Glutamatergic neuron (in vitro differentiated cells): ENCODE measurements around the gene CCDC92. TPM values are rescaled to one million over a fixed set of nuclear protein-coding genes. Genes with fewer than 3 reads are reported as not detected.

Experiments used
- DNase-seq: peaks from one replicate; pipeline ENCODE4 v3.0.0; 2022
- H3K27ac Mint-ChIP-seq: one replicate; pipeline ENCODE4 v1.8.0; 2020; ENCODE audit warnings: mild to moderate bottlenecking, mixed read lengths, inconsistent platforms; ENCODE audit not compliant: unreplicated experiment
- H3K27me3 Mint-ChIP-seq: one replicate; pipeline ENCODE4 v1.8.0; 2020; ENCODE audit warnings: mild to moderate bottlenecking, moderate library complexity, mixed read lengths, inconsistent platforms; ENCODE audit not compliant: unreplicated experiment
- H3K36me3 Mint-ChIP-seq: one replicate; pipeline ENCODE4 v1.8.0; 2020; ENCODE audit warnings: mild to moderate bottlenecking, mixed read lengths, inconsistent platforms; ENCODE audit not compliant: unreplicated experiment
- H3K4me1 Mint-ChIP-seq: one replicate; pipeline ENCODE4 v1.8.0; 2020; ENCODE audit warnings: mild to moderate bottlenecking, low read depth, mixed read lengths, inconsistent platforms; ENCODE audit not compliant: unreplicated experiment
- H3K4me3 Mint-ChIP-seq: one replicate; pipeline ENCODE4 v1.8.0; 2020; ENCODE audit warnings: mild to moderate bottlenecking, mixed read lengths, inconsistent platforms; ENCODE audit not compliant: unreplicated experiment
- H3K9me3 Mint-ChIP-seq: one replicate; pipeline ENCODE4 v1.8.0; 2020; ENCODE audit warnings: mild to moderate bottlenecking, moderate library complexity, mixed read lengths, inconsistent platforms; ENCODE audit not compliant: unreplicated experiment
- CTCF ChIP-seq: fragments of 200-600 bp; sonication (generic); IDR thresholded peaks from one replicate; pipeline ENCODE4 v1.5.0; 2021; ENCODE audit not compliant: partially characterized antibody, unreplicated experiment
- total RNA-seq: library from RNA; stranded (reverse); fragmentation: NEBNext Ultra II Directional; extraction: Animal tissue kit (Norgen Biotek cat#: 25700); gene quantifications from one replicate; pipeline ENCODE4 v1.2.1, GENCODE V29; 2021; ENCODE audit not compliant: unreplicated experiment

Gene CCDC92
- total RNA-seq, 1 donor from 2014 or later: 96.2 TPM

- Mint-ChIP-seq H3K27me3 (peaks cover 16% of the 10 kb centered on the region), H3K4me3 (no peak overlapping the region), H3K9me3 (peaks cover 13% of the 10 kb centered on the region), H3K27ac (no peak overlapping the region), H3K36me3 (peaks cover 11% of the 10 kb centered on the region), H3K4me1 (peaks cover 2% of the 10 kb centered on the region)
- no peak for TF ChIP-seq CTCF
- DNase-seq: no peak
These were observed 69.1 kb downstream of the CCDC92 start for GRCh38 chr12:123903301-123904065.

GRCh38 chr12:123902821-123903220, 69.8 kb downstream of the CCDC92 start:
- no peak overlapping the region for H3K4me3 Mint-ChIP-seq
- H3K27ac Mint-ChIP-seq: no peak overlapping the region
- peaks cover 13% of the 10 kb centered on the region for H3K9me3 Mint-ChIP-seq
- H3K27me3 Mint-ChIP-seq: peaks cover 16% of the 10 kb centered on the region
- DNase-seq: no peak
- peaks cover 11% of the 10 kb centered on the region for H3K36me3 Mint-ChIP-seq
- H3K4me1 Mint-ChIP-seq: no peaks in the 10 kb centered on the region
- no peak for TF ChIP-seq CTCF

GRCh38 chr12:123900871-123901376, 71.7 kb downstream of the CCDC92 start:
- Mint-ChIP-seq H3K27me3 (peaks cover 17% of the 10 kb centered on the region), H3K4me1 (no peaks in the 10 kb centered on the region), H3K9me3 (peaks cover 13% of the 10 kb centered on the region)

GRCh38 chr12:123899368-123899767, 73.3 kb downstream of the CCDC92 start:
- no peak for TF ChIP-seq CTCF
- Mint-ChIP-seq H3K4me3 (no peak overlapping the region), H3K4me1 (no peaks in the 10 kb centered on the region), H3K9me3 (peaks cover 7% of the 10 kb centered on the region), H3K27ac (no peak overlapping the region), H3K27me3 (peaks cover 13% of the 10 kb centered on the region), H3K36me3 (peaks cover 11% of the 10 kb centered on the region)
- DNase-seq: no peak

More at GRCh38 chr12:123900871-123901376, 71.7 kb downstream of the CCDC92 start:
- no peak for DNase-seq
- TF ChIP-seq CTCF: no peak
- Mint-ChIP-seq H3K4me3 (peak overlapping the region; percentile 63), H3K27ac (peak overlapping the region; percentile 28), H3K36me3 (peaks cover 11% of the 10 kb centered on the region)

GRCh38 chr12:123898673-123899072, 74.0 kb downstream of the CCDC92 start:
- Mint-ChIP-seq H3K9me3 (peaks cover 5% of the 10 kb centered on the region), H3K27me3 (peaks cover 9% of the 10 kb centered on the region), H3K36me3 (peaks cover 11% of the 10 kb centered on the region), H3K4me1 (no peaks in the 10 kb centered on the region), H3K4me3 (no peak overlapping the region), H3K27ac (no peak overlapping the region)
- no peak for TF ChIP-seq CTCF
- DNase-seq: no peak
